PC-3 (cell line): ENCODE results near the gene ATP6V1F. TPM values are rescaled to one million over a fixed set of nuclear protein-coding genes. Genes with fewer than 3 reads are reported as not detected.

Experiments used
- ATAC-seq: fragments of 200-7000 bp; cut with Tn5 transposase; 2 replicates; pipeline ENCODE4 v1.9.1; 2020; ENCODE audit warnings: mild to moderate bottlenecking, moderate library complexity
- BruUV-seq: library from RNA; stranded (reverse); fragments of 400-500 nt; replicated peaks from 2 replicates; lab custom pipeline; 2021; lab: Mats Ljungman, UMichigan
- CTCF ChIA-PET: fragments of 300-600 bp; sonication (Branson Sonifier 250); formaldehyde crosslinking; loops from one replicate; lab custom pipeline; 2022; ENCODE audit warnings: antibody characterized with exemption; lab: Charles Lee
- POLR2A ChIA-PET: fragments of 300-600 bp; sonication (Branson Sonifier 250); formaldehyde crosslinking; loops from one replicate; lab custom pipeline; 2022; ENCODE audit warnings: antibody characterized with exemption; ENCODE audit not compliant: unreplicated experiment; lab: Charles Lee
- DNase-seq: peaks from one replicate; pipeline ENCODE4 v3.0.0-alpha.2; 2015
- H2AFZ ChIP-seq: fragments of 300-600 bp; sonication (generic); 2 replicates; pipeline ENCODE4 v1.6.0; 2016; ENCODE audit warnings: antibody characterized with exemption, low read length
- H3F3A ChIP-seq: fragments of 300-600 bp; sonication (generic); one replicate; pipeline ENCODE4 v1.6.0; 2017; ENCODE audit warnings: antibody characterized with exemption, low read length, control low read depth, mild to moderate bottlenecking; ENCODE audit not compliant: unreplicated experiment
- H3K27ac ChIP-seq: fragments of 300-600 bp; sonication (generic); 2 replicates; pipeline ENCODE4 v1.5.1; 2016; ENCODE audit warnings: mild to moderate bottlenecking, low read length
- H3K27me3 ChIP-seq: fragments of 300-600 bp; sonication (generic); 2 replicates; pipeline ENCODE4 v1.6.1; 2016; ENCODE audit warnings: low read length, mixed read lengths
- H3K36me3 ChIP-seq: fragments of 300-600 bp; sonication (generic); 2 replicates; pipeline ENCODE4 v1.6.1; 2016; ENCODE audit warnings: low read depth, mixed run types, low read length, mixed read lengths
- H3K4me1 ChIP-seq: fragments of 300-600 bp; sonication (generic); 2 replicates; pipeline ENCODE4 v1.5.1; 2016; ENCODE audit warnings: low read length; ENCODE audit not compliant: insufficient read depth
- H3K4me2 ChIP-seq: fragments of 300-600 bp; sonication (generic); 2 replicates; pipeline ENCODE4 v1.6.0; 2016; ENCODE audit warnings: low read length
- H3K4me3 ChIP-seq: fragments of 300-600 bp; sonication (generic); 2 replicates; pipeline ENCODE4 v1.5.1; 2016; ENCODE audit warnings: mild to moderate bottlenecking, low read length, mixed read lengths
- H3K79me2 ChIP-seq: fragments of 300-600 bp; sonication (generic); 2 replicates; pipeline ENCODE4 v1.6.1; 2017; ENCODE audit warnings: low read length, mixed read lengths
- H3K9ac ChIP-seq: fragments of 300-600 bp; sonication (generic); 2 replicates; pipeline ENCODE4 v1.6.0; 2016; ENCODE audit warnings: mild to moderate bottlenecking, low read length
- H3K9me2 ChIP-seq: fragments of 300-600 bp; sonication (generic); replicated peaks from 2 replicates; pipeline ENCODE4 v1.6.1; 2016; ENCODE audit warnings: mixed run types, low read length, mixed read lengths
- H3K9me3 ChIP-seq: fragments of 300-600 bp; sonication (generic); 2 replicates; pipeline ENCODE4 v1.6.1; 2016; ENCODE audit warnings: low read length, mixed read lengths
- H4K20me1 ChIP-seq: fragments of 300-600 bp; sonication (generic); 2 replicates; pipeline ENCODE4 v1.6.1; 2016; ENCODE audit warnings: low read length, mixed read lengths
- EZH2 ChIP-seq: fragments of 300-600 bp; sonication (generic); IDR thresholded peaks from one replicate; pipeline ENCODE4 v1.6.1; 2017; ENCODE audit warnings: antibody characterized with exemption, mild to moderate bottlenecking, low read length; ENCODE audit not compliant: unreplicated experiment
- EZH2phosphoT487 ChIP-seq: fragments of 300-600 bp; sonication (generic); IDR thresholded peaks from 2 replicates; pipeline ENCODE4 v1.6.1; 2018; ENCODE audit warnings: mild to moderate bottlenecking, antibody characterized with exemption, low read length, borderline replicate concordance
- intact Hi-C: fragments of 100-400 bp; cut with micrococcal nuclease; formaldehyde crosslinking; loops from 2 replicates; pipeline ENCODE4 v1.9.0; 2023
- total RNA-seq: library from RNA; depleted of rRNA; stranded (reverse); fragments of >200 nt; gene quantifications from 2 replicates; pipeline ENCODE4 v1.2.3, GENCODE V29; 2014
- TF ChIP-seq, protein P1 (sequence below): fragments of 300-600 bp; sonication (generic); conservative IDR thresholded peaks from 2 replicates; pipeline ENCODE4 v1.5.1; 2017; ENCODE audit warnings: antibody characterized with exemption, low read depth, mild to moderate bottlenecking, low read length

ATP6V1F gene
- total RNA-seq, 1 experiment from 2014 or later = 131 TPM

DNA sequence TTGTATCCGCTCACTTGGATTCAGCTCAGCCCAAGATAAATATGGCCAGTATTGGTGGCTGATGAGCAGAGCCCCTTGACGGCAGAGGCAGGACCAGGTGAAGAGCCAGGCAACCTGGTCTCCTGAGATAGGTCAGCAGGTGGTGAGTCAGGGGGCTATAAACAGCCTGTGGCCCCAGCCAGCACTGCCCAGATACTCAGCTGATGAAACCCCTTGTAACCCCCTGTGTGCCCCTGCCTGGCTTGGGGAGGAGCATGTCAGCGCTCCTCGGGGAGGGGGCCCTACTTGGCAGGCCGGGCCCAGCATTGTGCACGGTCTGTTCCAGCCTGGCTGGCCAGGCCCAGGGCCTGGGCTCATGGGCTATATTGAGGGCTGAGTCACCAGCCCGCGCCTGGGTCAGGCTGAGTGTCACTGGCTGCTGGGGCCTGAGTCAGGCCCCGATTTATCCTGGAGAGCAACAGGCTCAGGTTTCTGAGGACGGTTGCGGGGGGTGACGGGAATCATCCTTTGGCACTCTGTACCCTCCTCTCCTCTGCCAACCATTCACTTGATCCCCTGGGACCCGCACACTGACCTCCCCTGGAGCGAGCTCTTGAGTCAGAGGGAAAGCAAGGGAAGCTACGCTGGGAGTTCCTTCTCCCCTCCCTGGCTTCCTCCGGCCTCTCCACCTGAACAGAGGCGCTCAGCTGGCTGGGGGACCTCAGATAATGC is 35.3 kb upstream of the ATP6V1F start:
- intact Hi-C loops = loop anchor here (1.0 kb wide), 1 partner anchor 35 kb away; the partner anchor contains the start of gene ATP6V1F
- H3F3A ChIP-seq = no peaks in the 10 kb centered on the region
- peaks cover 22% of the 10 kb centered on the region for H3K79me2 ChIP-seq
- H3K36me3 ChIP-seq = no peaks in the 10 kb centered on the region
- H3K4me1 ChIP-seq = peaks cover 46% of the 10 kb centered on the region
- no peaks in the 10 kb centered on the region for H3K9me3 ChIP-seq
- peak overlapping the region; percentile 58 for H3K4me2 ChIP-seq
- ChIA-PET CTCF (interaction anchor here (1.0 kb wide), 1 partner anchor 14 kb away, joined by 5 read pairs; no protein-coding TSS in a partner anchor), POLR2A (interaction anchor here (0.9 kb wide), 1 partner anchor 88 kb away, joined by 3 read pairs; the partner anchor contains the start of gene CALU)
- H3K4me3 ChIP-seq = no peak overlapping the region
- H2AFZ ChIP-seq = peak overlapping the region; percentile 52
- no peaks in the 10 kb centered on the region for H3K27me3 ChIP-seq
- peak; percentile 78 for DNase-seq
- BruUV-seq = no TSS peak
- no peak for TF ChIP-seq EZH2phosphoT487
- TF ChIP-seq, protein P1, sequence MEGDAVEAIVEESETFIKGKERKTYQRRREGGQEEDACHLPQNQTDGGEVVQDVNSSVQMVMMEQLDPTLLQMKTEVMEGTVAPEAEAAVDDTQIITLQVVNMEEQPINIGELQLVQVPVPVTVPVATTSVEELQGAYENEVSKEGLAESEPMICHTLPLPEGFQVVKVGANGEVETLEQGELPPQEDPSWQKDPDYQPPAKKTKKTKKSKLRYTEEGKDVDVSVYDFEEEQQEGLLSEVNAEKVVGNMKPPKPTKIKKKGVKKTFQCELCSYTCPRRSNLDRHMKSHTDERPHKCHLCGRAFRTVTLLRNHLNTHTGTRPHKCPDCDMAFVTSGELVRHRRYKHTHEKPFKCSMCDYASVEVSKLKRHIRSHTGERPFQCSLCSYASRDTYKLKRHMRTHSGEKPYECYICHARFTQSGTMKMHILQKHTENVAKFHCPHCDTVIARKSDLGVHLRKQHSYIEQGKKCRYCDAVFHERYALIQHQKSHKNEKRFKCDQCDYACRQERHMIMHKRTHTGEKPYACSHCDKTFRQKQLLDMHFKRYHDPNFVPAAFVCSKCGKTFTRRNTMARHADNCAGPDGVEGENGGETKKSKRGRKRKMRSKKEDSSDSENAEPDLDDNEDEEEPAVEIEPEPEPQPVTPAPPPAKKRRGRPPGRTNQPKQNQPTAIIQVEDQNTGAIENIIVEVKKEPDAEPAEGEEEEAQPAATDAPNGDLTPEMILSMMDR = no peak
- no peak for TF ChIP-seq EZH2
- H3K27ac ChIP-seq = peak overlapping the region; percentile 85
- ATAC-seq = peak; percentile 66
- H4K20me1 ChIP-seq = no peaks in the 10 kb centered on the region
- H3K9ac ChIP-seq = peak overlapping the region; percentile 40
- no peaks in the 10 kb centered on the region for H3K9me2 ChIP-seq

DNA sequence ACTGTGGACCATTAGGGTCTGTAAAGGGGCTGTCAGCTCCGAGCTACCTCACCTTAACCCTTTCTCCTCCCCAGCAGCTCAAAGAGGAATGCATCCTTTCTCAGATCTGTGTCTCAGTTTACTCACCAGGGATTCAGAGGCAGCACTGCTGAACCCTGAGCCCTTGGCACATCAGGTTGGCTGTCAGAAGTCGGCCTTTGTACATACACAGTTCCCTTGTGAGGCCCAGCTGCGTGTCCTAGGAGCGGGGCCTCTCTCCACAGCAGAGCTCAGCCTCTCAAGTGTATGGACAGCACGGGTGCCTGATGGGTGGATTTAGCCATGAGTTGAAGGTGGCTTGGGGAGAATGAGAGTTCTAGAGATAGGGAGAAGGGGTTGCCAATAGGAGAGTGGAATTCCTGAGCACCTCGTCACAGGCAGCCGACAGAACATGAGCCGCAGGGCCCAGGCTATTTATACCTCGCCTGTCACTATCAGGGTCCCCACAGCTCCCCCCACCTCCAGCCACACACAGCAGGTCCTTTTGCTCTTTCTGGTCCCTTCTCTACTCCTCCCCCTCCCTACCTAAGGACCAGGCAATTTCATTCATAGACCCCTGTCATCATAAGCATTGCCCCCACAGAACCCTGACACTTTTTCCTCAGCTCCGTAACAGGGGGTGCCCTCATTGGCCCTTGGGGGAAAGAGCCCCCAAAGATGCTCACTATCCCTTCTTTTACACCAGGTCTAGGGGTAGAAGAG is 34.5 kb upstream of the ATP6V1F start:
- Histone ChIP-seq H3K9ac (peak overlapping the region; percentile 40; the same call in 1 of the 2 replicates), H3K4me2 (peak overlapping the region; percentile 58), H3K4me1 (peaks cover 54% of the 10 kb centered on the region), H3K27me3 (no peaks in the 10 kb centered on the region), H3K4me3 (no peak overlapping the region), H3K9me3 (no peaks in the 10 kb centered on the region), H2AFZ (peak overlapping the region; percentile 52), H3K9me2 (no peaks in the 10 kb centered on the region), H3K36me3 (no peaks in the 10 kb centered on the region), H3F3A (no peaks in the 10 kb centered on the region), H3K79me2 (peaks cover 30% of the 10 kb centered on the region), H3K27ac (peak overlapping the region; percentile 85), H4K20me1 (no peaks in the 10 kb centered on the region)
- BruUV-seq = no TSS peak
- DNase-seq (peak; percentile 45), ATAC-seq (peak; percentile 3)
- POLR2A ChIA-PET = interaction anchor here (0.9 kb wide), 1 partner anchor 89 kb away, joined by 3 read pairs; the partner anchor contains the start of gene CALU
- CTCF ChIA-PET = no interaction called here
- no peak for TF ChIP-seq EZH2
- no peak for TF ChIP-seq EZH2phosphoT487
- TF ChIP-seq, protein P1 = no peak
- intact Hi-C loops = loop anchor here (1.0 kb wide), 1 partner anchor 34 kb away; the partner anchor contains the start of gene ATP6V1F
